Measurements from ENCODE around the gene ATF7.
"Not testable (repeated sequence)": the region's sequence is repeated elsewhere in the genome, so short reads cannot be mapped to it uniquely, and the experiment has no call there.

ATF7 gene

DNA sequence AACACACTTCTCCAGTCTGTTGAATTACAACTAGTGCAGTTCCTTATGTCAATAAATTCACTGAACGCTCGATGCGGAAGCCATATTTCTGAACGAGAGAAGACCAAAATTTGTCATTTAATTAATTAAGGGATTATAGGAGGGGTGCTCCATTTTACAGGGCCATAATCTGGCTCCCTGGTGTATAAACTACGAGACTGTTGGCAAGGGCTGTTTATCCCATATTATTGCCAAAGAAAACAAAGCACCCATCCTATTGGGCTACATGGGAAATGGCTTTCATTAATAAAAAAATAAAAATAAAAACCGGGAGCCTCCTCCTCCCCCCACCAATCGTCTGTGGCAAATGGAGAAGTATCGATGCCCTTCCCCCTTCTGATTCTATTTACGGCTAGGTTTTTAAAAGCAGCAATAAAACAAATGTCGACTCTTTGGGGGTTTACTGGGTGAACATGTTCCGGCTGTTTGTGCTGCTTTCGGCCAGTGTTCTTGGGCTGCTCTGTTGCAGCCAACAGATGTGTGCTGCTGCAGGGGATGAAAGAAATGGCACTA is 24.8 kb downstream of the ATF7 start (continued):
- TF ChIP-seq ZC3H10 (CRISPR knock-in tag; IDR thresholded peaks at IDR 0.05) (no peak), OSR1 (CRISPR knock-in tag; IDR thresholded peaks at IDR 0.05) (no peak), CSDC2 (CRISPR knock-in tag; IDR thresholded peaks at IDR 0.05) (no peak), RARB (CRISPR knock-in tag; IDR thresholded peaks at IDR 0.05) (no peak), GLIS3 (CRISPR knock-in tag; IDR thresholded peaks at IDR 0.05) (no peak)
- TF ChIP-seq, protein P1, sequence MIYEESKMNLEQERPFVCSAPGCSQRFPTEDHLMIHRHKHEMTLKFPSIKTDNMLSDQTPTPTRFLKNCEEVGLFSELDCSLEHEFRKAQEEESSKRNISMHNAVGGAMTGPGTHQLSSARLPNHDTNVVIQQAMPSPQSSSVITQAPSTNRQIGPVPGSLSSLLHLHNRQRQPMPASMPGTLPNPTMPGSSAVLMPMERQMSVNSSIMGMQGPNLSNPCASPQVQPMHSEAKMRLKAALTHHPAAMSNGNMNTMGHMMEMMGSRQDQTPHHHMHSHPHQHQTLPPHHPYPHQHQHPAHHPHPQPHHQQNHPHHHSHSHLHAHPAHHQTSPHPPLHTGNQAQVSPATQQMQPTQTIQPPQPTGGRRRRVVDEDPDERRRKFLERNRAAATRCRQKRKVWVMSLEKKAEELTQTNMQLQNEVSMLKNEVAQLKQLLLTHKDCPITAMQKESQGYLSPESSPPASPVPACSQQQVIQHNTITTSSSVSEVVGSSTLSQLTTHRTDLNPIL (CRISPR knock-in tag; IDR thresholded peaks at IDR 0.05; ENCODE audit: low read depth) = no peak

DNA sequence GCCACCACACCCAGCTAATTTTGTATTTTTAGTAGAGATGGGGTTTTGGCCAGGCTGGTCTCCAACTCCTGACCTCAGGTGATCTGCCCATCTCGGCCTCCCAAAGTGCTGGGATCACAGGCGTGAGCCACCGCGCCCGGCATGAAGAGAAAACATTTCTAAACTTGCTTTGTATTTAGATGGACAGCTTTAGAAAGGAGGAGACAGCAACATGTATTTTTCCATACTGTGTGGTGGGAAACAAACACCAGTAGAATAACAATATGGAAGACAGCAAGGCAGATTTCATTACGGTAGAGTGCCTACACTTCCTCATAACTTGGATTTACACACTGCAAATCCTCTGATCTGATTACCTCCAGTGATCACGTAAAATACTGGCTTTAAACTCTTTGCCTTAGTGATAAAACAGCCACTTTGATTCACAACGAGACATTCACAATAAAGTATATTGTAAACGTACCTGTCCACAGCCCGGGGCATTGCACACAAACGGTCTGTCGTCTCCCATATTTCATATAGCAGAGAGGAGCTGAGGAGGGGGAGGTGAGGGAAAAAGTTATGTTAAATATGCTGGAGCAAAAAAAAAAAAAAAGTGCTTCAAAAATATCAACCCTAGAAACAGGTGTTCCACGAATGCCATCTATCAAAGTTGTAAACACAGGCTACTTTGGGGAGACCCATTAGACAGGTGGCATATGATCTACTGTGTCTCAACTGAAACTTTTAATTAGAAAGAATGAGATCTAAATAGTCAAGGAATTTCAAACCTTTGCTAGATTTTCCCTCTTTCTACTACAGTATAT is 25.5 kb downstream of the ATF7 start:
- no peak for TF ChIP-seq ARNTL (CRISPR knock-in tag; IDR thresholded peaks at IDR 0.05; ENCODE audit: borderline replicate concordance, low read depth)
- TF ChIP-seq ZNF8 (CRISPR knock-in tag; IDR thresholded peaks at IDR 0.05) = no peak
- no peak for TF ChIP-seq ZNF565 (CRISPR knock-in tag; conservative IDR thresholded peaks at IDR 0.05; ENCODE audit: low read depth)
- TF ChIP-seq, protein P2, sequence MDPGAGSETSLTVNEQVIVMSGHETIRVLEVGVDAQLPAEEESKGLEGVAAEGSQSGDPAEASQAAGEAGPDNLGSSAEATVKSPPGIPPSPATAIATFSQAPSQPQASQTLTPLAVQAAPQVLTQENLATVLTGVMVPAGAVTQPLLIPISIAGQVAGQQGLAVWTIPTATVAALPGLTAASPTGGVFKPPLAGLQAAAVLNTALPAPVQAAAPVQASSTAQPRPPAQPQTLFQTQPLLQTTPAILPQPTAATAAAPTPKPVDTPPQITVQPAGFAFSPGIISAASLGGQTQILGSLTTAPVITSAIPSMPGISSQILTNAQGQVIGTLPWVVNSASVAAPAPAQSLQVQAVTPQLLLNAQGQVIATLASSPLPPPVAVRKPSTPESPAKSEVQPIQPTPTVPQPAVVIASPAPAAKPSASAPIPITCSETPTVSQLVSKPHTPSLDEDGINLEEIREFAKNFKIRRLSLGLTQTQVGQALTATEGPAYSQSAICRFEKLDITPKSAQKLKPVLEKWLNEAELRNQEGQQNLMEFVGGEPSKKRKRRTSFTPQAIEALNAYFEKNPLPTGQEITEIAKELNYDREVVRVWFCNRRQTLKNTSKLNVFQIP (CRISPR knock-in tag; IDR thresholded peaks at IDR 0.05; ENCODE audit: borderline replicate concordance, low read depth) = no peak
- TF ChIP-seq, protein P3, sequence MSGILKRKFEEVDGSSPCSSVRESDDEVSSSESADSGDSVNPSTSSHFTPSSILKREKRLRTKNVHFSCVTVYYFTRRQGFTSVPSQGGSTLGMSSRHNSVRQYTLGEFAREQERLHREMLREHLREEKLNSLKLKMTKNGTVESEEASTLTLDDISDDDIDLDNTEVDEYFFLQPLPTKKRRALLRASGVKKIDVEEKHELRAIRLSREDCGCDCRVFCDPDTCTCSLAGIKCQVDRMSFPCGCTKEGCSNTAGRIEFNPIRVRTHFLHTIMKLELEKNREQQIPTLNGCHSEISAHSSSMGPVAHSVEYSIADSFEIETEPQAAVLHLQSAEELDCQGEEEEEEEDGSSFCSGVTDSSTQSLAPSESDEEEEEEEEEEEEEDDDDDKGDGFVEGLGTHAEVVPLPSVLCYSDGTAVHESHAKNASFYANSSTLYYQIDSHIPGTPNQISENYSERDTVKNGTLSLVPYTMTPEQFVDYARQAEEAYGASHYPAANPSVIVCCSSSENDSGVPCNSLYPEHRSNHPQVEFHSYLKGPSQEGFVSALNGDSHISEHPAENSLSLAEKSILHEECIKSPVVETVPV (CRISPR knock-in tag; IDR thresholded peaks at IDR 0.05) = no peak
- TF ChIP-seq OSR1 (CRISPR knock-in tag; IDR thresholded peaks at IDR 0.05) = no peak
- no peak for ATAC-seq

DNA sequence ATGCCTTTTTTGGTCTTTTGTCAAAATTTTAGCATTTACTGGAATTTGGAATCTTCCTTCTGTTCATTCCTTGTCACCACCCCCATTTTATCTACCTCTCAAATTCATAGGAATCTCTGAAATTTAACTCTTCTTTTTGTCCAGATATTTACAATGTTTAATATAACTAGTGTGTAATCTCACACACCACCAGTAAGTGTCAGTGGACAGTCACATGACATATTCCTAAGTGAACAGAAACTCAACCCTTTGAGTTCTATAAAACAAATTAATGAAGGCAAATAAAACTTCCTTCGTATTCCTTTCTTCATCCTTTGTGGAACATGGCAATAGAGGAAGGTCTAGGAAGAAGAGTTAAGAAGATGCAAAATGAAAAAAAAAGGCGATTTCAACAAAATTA is 26.6 kb downstream of the ATF7 start:
- TF ChIP-seq ZNF565 (CRISPR knock-in tag; conservative IDR thresholded peaks at IDR 0.05; ENCODE audit: low read depth) (no peak), PPARA (CRISPR knock-in tag; IDR thresholded peaks at IDR 0.05; ENCODE audit: borderline replicate concordance) (no peak), ARNTL (CRISPR knock-in tag; IDR thresholded peaks at IDR 0.05; ENCODE audit: borderline replicate concordance, low read depth) (no peak), OSR1 (CRISPR knock-in tag; IDR thresholded peaks at IDR 0.05) (no peak), RARB (CRISPR knock-in tag; IDR thresholded peaks at IDR 0.05) (no peak), ZFP30 (CRISPR knock-in tag; IDR thresholded peaks at IDR 0.05) (no peak), ZC3H10 (CRISPR knock-in tag; IDR thresholded peaks at IDR 0.05) (no peak)
- TF ChIP-seq, protein P1 (CRISPR knock-in tag; IDR thresholded peaks at IDR 0.05; ENCODE audit: low read depth) = no peak
- TF ChIP-seq, protein P3 (CRISPR knock-in tag; IDR thresholded peaks at IDR 0.05) = no peak
- ATAC-seq = no peak

DNA sequence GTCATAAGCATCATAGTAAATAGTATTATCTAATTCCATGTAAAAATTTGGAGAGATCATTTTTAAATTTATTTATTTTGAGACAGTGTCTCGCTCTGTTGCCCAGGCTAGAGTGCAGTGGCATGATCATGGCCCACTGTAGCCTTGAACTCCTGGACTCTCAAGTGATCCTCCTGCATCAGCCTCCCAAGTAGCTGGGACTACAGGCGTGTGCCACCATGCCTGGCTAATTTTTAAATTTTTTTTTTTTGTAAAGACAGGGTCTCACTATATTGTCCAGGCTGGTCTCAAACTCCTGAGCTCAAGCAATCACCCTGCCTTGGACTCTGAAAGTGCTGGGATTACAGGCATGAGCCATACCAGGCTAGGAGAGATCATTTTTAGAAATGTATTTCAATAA is 27.2 kb downstream of the ATF7 start:
- not testable (repeated sequence) for ATAC-seq

DNA sequence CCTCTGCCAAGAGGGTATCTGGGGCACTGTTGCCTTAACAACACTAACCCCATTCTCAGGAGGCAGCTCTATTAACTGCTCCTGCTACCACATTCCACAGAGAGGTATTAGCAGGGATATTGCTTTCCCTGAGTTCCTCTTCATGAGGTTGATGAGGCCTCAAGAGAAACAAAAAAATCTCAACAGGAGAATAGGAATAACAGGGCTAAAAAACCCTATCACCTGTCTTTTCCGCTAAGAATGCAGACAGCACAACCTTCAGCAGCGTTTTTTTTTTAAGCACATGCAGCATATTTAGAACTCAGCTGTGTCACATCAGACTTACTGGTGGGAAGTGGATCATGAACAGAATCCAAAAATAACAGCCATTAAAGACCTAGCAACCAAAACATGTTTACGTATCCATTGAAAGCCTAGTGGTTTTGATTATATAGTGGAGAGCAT is 29.2 kb downstream of the ATF7 start:
- ATAC-seq = peak; percentile 47; the same call in 2 of the 3 replicates
- TF ChIP-seq ISL1 (CRISPR knock-in tag; IDR thresholded peaks at IDR 0.05) (peak; percentile 35), BACH2 (CRISPR knock-in tag; IDR thresholded peaks at IDR 0.05; ENCODE audit: borderline replicate concordance) (no peak), PPARA (CRISPR knock-in tag; IDR thresholded peaks at IDR 0.05; ENCODE audit: borderline replicate concordance) (no peak)
- TF ChIP-seq, protein P2 (CRISPR knock-in tag; IDR thresholded peaks at IDR 0.05; ENCODE audit: borderline replicate concordance, low read depth) = no peak
- TF ChIP-seq, protein P4, sequence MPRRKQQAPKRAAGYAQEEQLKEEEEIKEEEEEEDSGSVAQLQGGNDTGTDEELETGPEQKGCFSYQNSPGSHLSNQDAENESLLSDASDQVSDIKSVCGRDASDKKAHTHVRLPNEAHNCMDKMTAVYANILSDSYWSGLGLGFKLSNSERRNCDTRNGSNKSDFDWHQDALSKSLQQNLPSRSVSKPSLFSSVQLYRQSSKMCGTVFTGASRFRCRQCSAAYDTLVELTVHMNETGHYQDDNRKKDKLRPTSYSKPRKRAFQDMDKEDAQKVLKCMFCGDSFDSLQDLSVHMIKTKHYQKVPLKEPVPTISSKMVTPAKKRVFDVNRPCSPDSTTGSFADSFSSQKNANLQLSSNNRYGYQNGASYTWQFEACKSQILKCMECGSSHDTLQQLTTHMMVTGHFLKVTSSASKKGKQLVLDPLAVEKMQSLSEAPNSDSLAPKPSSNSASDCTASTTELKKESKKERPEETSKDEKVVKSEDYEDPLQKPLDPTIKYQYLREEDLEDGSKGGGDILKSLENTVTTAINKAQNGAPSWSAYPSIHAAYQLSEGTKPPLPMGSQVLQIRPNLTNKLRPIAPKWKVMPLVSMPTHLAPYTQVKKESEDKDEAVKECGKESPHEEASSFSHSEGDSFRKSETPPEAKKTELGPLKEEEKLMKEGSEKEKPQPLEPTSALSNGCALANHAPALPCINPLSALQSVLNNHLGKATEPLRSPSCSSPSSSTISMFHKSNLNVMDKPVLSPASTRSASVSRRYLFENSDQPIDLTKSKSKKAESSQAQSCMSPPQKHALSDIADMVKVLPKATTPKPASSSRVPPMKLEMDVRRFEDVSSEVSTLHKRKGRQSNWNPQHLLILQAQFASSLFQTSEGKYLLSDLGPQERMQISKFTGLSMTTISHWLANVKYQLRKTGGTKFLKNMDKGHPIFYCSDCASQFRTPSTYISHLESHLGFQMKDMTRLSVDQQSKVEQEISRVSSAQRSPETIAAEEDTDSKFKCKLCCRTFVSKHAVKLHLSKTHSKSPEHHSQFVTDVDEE (CRISPR knock-in tag; IDR thresholded peaks at IDR 0.05) = no peak
